CD4-positive, alpha-beta T cell (primary cell): Measurements from ENCODE around the gene PPP1R1C. TPM values are rescaled to one million over a fixed set of nuclear protein-coding genes. Genes with fewer than 3 reads are reported as not detected.

Experiments
- ATAC-seq: fragments of 200-7000 bp; cut with Tn5 transposase; one replicate; pipeline ENCODE4 v1.10.0; 2022; ENCODE audit warnings: mild to moderate bottlenecking; ENCODE audit not compliant: poor library complexity
- CTCF ChIA-PET: fragments of 350-600 bp; sonication (Branson Sonifier 250); formaldehyde crosslinking; loops from one replicate; lab custom pipeline; 2021; ENCODE audit warnings: antibody characterized with exemption, inconsistent platforms; lab: Charles Lee
- POLR2A ChIA-PET: fragments of 350-600 bp; sonication (Branson Sonifier 250); formaldehyde crosslinking; loops from one replicate; lab custom pipeline; 2021; ENCODE audit warnings: antibody characterized with exemption, inconsistent platforms; lab: Charles Lee
- DNase-seq, 14 experiments: peaks; one replicate each; pipeline ENCODE4 v3.0.0-alpha.2; 2013 to 2020; ENCODE audit warnings: mixed read lengths in 2 of 14
- H3K27ac ChIP-seq, 2 donors: one replicate each; pipeline versions ENCODE4 v1.5.1 to v1.7.0; 2013; ENCODE audit warnings: low read length in 2 of 2, low read depth in 1 of 2, mild to moderate bottlenecking in 1 of 2
- H3K27me3 ChIP-seq, 2 experiments: 1 replicate in 1 of 2; 2 replicates in 1 of 2; pipeline versions ENCODE4 v1.6.1 to v1.7.0; 2013; ENCODE audit warnings: low read length in 2 of 2, control low read depth in 1 of 2, mild to moderate bottlenecking in 1 of 2, moderate library complexity in 1 of 2; ENCODE audit not compliant: insufficient read depth in 2 of 2, control insufficient read depth in 1 of 2
- H3K36me3 ChIP-seq: one replicate; pipeline ENCODE4 v1.6.1; 2013; ENCODE audit warnings: low read length, control low read depth; ENCODE audit not compliant: insufficient read depth
- H3K4me1 ChIP-seq: one replicate; pipeline ENCODE4 v1.6.1; 2013; ENCODE audit warnings: low read length, control low read depth; ENCODE audit not compliant: insufficient read depth
- H3K4me3 ChIP-seq: one replicate; pipeline ENCODE4 v1.5.1; 2013; ENCODE audit warnings: mild to moderate bottlenecking, low read length, moderate library complexity
- H3K9me3 ChIP-seq, 2 experiments: 1 replicate in 1 of 2; 2 replicates in 1 of 2; pipeline versions ENCODE4 v1.6.1 to v1.7.0; 2013; ENCODE audit warnings: low read length in 2 of 2, mild to moderate bottlenecking in 2 of 2, control low read depth in 1 of 2, moderate library complexity in 1 of 2; ENCODE audit not compliant: control insufficient read depth in 1 of 2, insufficient read depth in 1 of 2
- H3K27ac Mint-ChIP-seq: one replicate; pipeline ENCODE4 v1.8.0; 2020; ENCODE audit warnings: mixed read lengths
- H3K27me3 Mint-ChIP-seq: one replicate; pipeline ENCODE4 v1.8.0; 2021; ENCODE audit warnings: mixed read lengths
- H3K36me3 Mint-ChIP-seq: one replicate; pipeline ENCODE4 v1.8.0; 2021; ENCODE audit warnings: low read depth, mixed read lengths
- H3K4me1 Mint-ChIP-seq: one replicate; pipeline ENCODE4 v1.8.0; 2021; ENCODE audit warnings: low read depth, mixed read lengths
- H3K4me3 Mint-ChIP-seq: one replicate; pipeline ENCODE4 v1.8.0; 2020; ENCODE audit warnings: mild to moderate bottlenecking, mixed read lengths
- H3K9me3 Mint-ChIP-seq: one replicate; pipeline ENCODE4 v1.8.0; 2020; ENCODE audit warnings: mixed read lengths
- intact Hi-C, 2 experiments: fragments of 100-400 bp; cut with DNase I in 1 of 2; cut with micrococcal nuclease in 1 of 2; formaldehyde crosslinking; loops; one replicate each; pipeline versions ENCODE4 v1.15.1 to v1.9.0; 2023 to 2025; cut with DNase I, micrococcal nuclease
- total RNA-seq, 174 experiments: library from RNA in 2 of 174; stranded (reverse) in 2 of 174; gene quantifications; one replicate each; pipeline ENCODE4 v1.2.3 and lab custom pipeline; 2021 to 2026
- TF ChIP-seq, protein P1 (sequence below): fragments of 200-600 bp; IDR thresholded peaks from one replicate; pipeline ENCODE4 v1.8.0; 2022; ENCODE audit warnings: antibody characterized with exemption, mild to moderate bottlenecking

The PPP1R1C gene
- total RNA-seq, 2 experiments from 2014 or later = not detected

DNA sequence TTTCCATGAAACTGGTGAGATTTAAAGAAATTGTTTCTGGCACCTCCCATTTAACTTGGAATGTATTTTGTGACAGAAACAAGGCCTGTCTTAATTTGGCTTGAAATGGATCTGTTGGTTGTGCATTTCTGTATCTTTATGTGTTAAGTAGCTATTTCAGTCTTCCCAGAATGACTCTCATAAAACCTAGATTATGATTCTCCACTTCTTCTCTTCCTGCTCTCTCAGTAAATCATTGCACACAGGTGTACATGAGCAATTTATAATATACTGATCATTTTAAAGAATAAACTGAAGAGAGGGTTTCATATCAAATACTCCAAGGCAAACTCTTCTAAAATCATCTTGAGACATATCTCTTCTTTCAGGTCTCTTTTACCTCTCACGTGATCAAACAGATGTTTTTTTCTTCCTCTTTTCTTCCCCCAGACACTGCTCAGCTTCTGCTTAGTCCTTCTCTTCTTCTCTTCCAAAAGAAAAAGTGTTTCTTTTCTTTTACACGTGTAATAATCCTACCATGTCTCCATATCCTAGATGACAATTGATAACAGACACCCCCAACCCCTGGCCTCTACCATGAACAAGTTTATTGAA lies 112.0 kb downstream of the PPP1R1C start:
- intact Hi-C loops = no loop called here
- no peak for DNase-seq
- no peak for ATAC-seq
- Mint-ChIP-seq H3K4me1 (no peaks in the 10 kb centered on the region), H3K9me3 (peaks cover 3% of the 10 kb centered on the region), H3K4me3 (no peak overlapping the region), H3K27me3 (no peaks in the 10 kb centered on the region), H3K36me3 (no peaks in the 10 kb centered on the region), H3K27ac (no peak overlapping the region)
- Histone ChIP-seq H3K4me3 (no peak overlapping the region), H3K27ac (no peak overlapping the region), H3K4me1 (no peaks in the 10 kb centered on the region), H3K9me3 (no peaks in the 10 kb centered on the region), H3K36me3 (no peaks in the 10 kb centered on the region), H3K27me3 (no peaks in the 10 kb centered on the region)
- ChIA-PET CTCF (no interaction called here), POLR2A (no interaction called here)
- TF ChIP-seq, protein P1, sequence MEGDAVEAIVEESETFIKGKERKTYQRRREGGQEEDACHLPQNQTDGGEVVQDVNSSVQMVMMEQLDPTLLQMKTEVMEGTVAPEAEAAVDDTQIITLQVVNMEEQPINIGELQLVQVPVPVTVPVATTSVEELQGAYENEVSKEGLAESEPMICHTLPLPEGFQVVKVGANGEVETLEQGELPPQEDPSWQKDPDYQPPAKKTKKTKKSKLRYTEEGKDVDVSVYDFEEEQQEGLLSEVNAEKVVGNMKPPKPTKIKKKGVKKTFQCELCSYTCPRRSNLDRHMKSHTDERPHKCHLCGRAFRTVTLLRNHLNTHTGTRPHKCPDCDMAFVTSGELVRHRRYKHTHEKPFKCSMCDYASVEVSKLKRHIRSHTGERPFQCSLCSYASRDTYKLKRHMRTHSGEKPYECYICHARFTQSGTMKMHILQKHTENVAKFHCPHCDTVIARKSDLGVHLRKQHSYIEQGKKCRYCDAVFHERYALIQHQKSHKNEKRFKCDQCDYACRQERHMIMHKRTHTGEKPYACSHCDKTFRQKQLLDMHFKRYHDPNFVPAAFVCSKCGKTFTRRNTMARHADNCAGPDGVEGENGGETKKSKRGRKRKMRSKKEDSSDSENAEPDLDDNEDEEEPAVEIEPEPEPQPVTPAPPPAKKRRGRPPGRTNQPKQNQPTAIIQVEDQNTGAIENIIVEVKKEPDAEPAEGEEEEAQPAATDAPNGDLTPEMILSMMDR = no peak

DNA sequence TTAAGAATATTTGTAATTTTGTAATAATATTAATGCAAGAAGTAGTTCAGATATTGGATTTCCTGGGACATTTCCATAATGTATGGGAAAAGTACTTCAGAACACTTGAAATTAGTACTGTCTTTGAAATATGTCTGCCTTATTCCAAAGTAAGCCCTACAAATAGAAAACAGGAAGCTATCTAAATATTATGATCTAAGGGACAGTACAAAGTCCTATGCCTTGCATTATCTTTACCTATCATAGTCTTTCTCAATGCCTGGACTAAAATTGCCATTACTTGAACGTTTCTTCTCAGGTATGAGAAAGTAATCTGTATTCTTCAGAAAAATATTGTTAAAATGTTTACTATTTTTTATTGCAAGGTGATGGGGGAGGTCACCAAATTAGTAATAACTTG lies 113.0 kb downstream of the PPP1R1C start:
- Mint-ChIP-seq H3K4me1 (no peaks in the 10 kb centered on the region), H3K4me3 (no peak overlapping the region), H3K27ac (no peak overlapping the region), H3K9me3 (no peaks in the 10 kb centered on the region), H3K36me3 (no peaks in the 10 kb centered on the region), H3K27me3 (no peaks in the 10 kb centered on the region)
- intact Hi-C loops = no loop called here
- TF ChIP-seq, protein P1 = no peak
- Histone ChIP-seq H3K27me3 (no peaks in the 10 kb centered on the region), H3K27ac (no peak overlapping the region), H3K36me3 (no peaks in the 10 kb centered on the region), H3K9me3 (no peaks in the 10 kb centered on the region), H3K4me1 (no peaks in the 10 kb centered on the region), H3K4me3 (no peak overlapping the region)
- CTCF ChIA-PET = no interaction called here
- ATAC-seq = no peak
- POLR2A ChIA-PET = no interaction called here
- no peak for DNase-seq

DNA sequence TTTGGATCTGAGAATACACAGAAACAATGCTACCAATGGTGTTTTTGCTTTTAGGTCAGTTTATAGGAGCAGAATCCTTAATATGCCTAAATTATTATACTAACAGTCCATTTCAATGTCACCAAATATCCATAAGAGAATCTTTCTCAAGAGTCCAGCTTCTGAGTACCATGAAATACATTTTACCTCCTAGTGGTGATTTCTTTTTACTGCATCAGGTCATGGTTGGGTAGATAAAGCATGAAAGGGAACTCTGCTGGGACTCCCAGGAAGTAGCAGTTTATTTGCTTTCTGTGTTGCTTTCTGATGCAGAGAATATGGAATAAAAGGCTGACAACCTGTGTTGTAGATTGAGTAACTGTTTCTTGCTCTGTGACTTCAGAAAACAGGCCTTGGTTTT lies 115.6 kb downstream of the PPP1R1C start:
- Mint-ChIP-seq H3K27me3 (no peaks in the 10 kb centered on the region), H3K27ac (no peak overlapping the region), H3K4me1 (no peaks in the 10 kb centered on the region), H3K36me3 (no peaks in the 10 kb centered on the region), H3K4me3 (no peak overlapping the region), H3K9me3 (no peaks in the 10 kb centered on the region)
- no peak for DNase-seq
- Histone ChIP-seq H3K27ac (no peak overlapping the region), H3K9me3 (no peaks in the 10 kb centered on the region), H3K4me1 (no peaks in the 10 kb centered on the region), H3K36me3 (no peaks in the 10 kb centered on the region), H3K4me3 (no peak overlapping the region), H3K27me3 (no peaks in the 10 kb centered on the region)
- intact Hi-C loops = no loop called here
- ChIA-PET POLR2A (no interaction called here), CTCF (no interaction called here)
- no peak for ATAC-seq
- TF ChIP-seq, protein P1 = no peak
